ENCODE measurements around the gene ERCC4. TPM values are rescaled to one million over a fixed set of nuclear protein-coding genes. Genes with fewer than 3 reads are reported as not detected.
A peak's percentile ranks its signal among the peaks of the same experiment; 100 is the strongest.

The ERCC4 gene
- total RNA-seq, 1 experiment from 2014 or later, result 23.4 TPM

- peak; percentile 59 for ATAC-seq
- TF ChIP-seq POLR2AphosphoS5 (IDR thresholded peaks at IDR 0.05; ENCODE audit: low read depth, low read length), result no peak
- TF ChIP-seq TCF7L2 (IDR thresholded peaks at IDR 0.05; ENCODE audit: low read depth, low read length), result no peak
- no peak for TF ChIP-seq SIN3A (IDR thresholded peaks at IDR 0.05; ENCODE audit: borderline replicate concordance, insufficient read depth, low read depth, low read length)
- no peak for TF ChIP-seq CTCF (IDR thresholded peaks at IDR 0.05)
- no peak for TF ChIP-seq REST (IDR thresholded peaks at IDR 0.05; ENCODE audit: insufficient read depth in 1 of 2, low read depth in 2 of 2, low read length in 1 of 2)
- CTCF ChIA-PET, result interaction anchor here (0.5 to 1.3 kb wide), 9 partner anchors 15 to 1608 kb away, joined by 3 to 7 read pairs (median 3); no protein-coding TSS in a partner anchor
- intact Hi-C loops (cut with micrococcal nuclease; ENCODE audit: unreplicated experiment) (no loop called here), in situ Hi-C loops (cut with HindIII; ENCODE audit: low pct_unique_long_range_greater_than_20kb, low sequenced_read_pairs) (no loop called here)
- no peak for DNase-seq (ENCODE audit: low read depth, low spot score)
- no peaks in the 10 kb centered on the region for H3K9me3 ChIP-seq (ENCODE audit: control insufficient read depth, insufficient read depth, low read depth, low read length)
- H3K36me3 ChIP-seq (ENCODE audit: control insufficient read depth, insufficient read depth, low read length), result peaks cover 6% of the 10 kb centered on the region; the same call in 1 of the 2 replicates
- peaks cover 28% of the 10 kb centered on the region for H3K4me1 ChIP-seq (ENCODE audit: control insufficient read depth, insufficient read depth, low read length)
- H3K27me3 ChIP-seq (ENCODE audit: control insufficient read depth, insufficient read depth, low read length), result peaks cover 8% of the 10 kb centered on the region; the same call in 1 of the 2 replicates
- POLR2A ChIA-PET, result interaction anchor here (0.6 kb wide), 1 partner anchor 181 kb away, joined by 6 read pairs; no protein-coding TSS in a partner anchor
- peak overlapping the region; percentile 42 for H3K27ac ChIP-seq (ENCODE audit: low read length)
- no TSS peak for BruUV-seq (replicated peaks)
- peak overlapping the region; percentile 23 to 50 for H3K4me3 ChIP-seq (ENCODE audit: low read depth in 2 of 2, low read length in 2 of 2)
Measured at GRCh38 chr16:13919330-13919682, 648 bp upstream of the ERCC4 start.

GRCh38 chr16:13920510-13920818, 510 bp downstream of the ERCC4 start:
- Histone ChIP-seq H3K9me3 (ENCODE audit: control insufficient read depth, insufficient read depth, low read depth, low read length) (no peaks in the 10 kb centered on the region), H3K27ac (ENCODE audit: low read length) (peak overlapping the region; percentile 96), H3K36me3 (ENCODE audit: control insufficient read depth, insufficient read depth, low read length) (peaks cover 6% of the 10 kb centered on the region; the same call in 1 of the 2 replicates), H3K4me3 (ENCODE audit: low read depth in 2 of 2, low read length in 2 of 2) (peak overlapping the region; percentile 85 to 87), H3K4me1 (ENCODE audit: control insufficient read depth, insufficient read depth, low read length) (peaks cover 35% of the 10 kb centered on the region), H3K27me3 (ENCODE audit: control insufficient read depth, insufficient read depth, low read length) (peaks cover 8% of the 10 kb centered on the region; the same call in 1 of the 2 replicates)
- 0 out of 2 replicates have a peak, but pooled peaks have one; percentile 0 for ATAC-seq
- in situ Hi-C loops (cut with HindIII; ENCODE audit: low pct_unique_long_range_greater_than_20kb, low sequenced_read_pairs) (no loop called here), intact Hi-C loops (cut with micrococcal nuclease; ENCODE audit: unreplicated experiment) (loop anchor here (5.0 to 10.0 kb wide), 4 partner anchors 152 to 604 kb away; partner anchors contain the start of gene MRTFB)
- ChIA-PET POLR2A (interaction anchor here (0.6 kb wide), 1 partner anchor 565 kb away, joined by 4 read pairs; no protein-coding TSS in a partner anchor), CTCF (interaction anchor here (1.1 to 1.3 kb wide), 2 partner anchors 21 to 365 kb away, joined by 3 to 7 read pairs; no protein-coding TSS in a partner anchor)
- DNase-seq (ENCODE audit: low read depth, low spot score), result no peak
- no peak for TF ChIP-seq CTCF (IDR thresholded peaks at IDR 0.05)
- no peak for TF ChIP-seq SIN3A (IDR thresholded peaks at IDR 0.05; ENCODE audit: borderline replicate concordance, insufficient read depth, low read depth, low read length)
- no peak for TF ChIP-seq REST (IDR thresholded peaks at IDR 0.05; ENCODE audit: insufficient read depth in 1 of 2, low read depth in 2 of 2, low read length in 1 of 2)
- TF ChIP-seq POLR2AphosphoS5 (IDR thresholded peaks at IDR 0.05; ENCODE audit: low read depth, low read length), result no peak
- no TSS peak for BruUV-seq (replicated peaks)

All from Panc1 (cell line).